ENCODE results near the gene CCS. TPM values are rescaled to one million over a fixed set of nuclear protein-coding genes. Genes with fewer than 3 reads are reported as not detected.

The CCS gene
- total RNA-seq, 1 experiment from 2014 or later: 25.8 TPM

- Mint-ChIP-seq H3K4me1 (ENCODE audit: insufficient read depth, unreplicated experiment) (peaks cover 5% of the 10 kb centered on the region), H3K36me3 (ENCODE audit: insufficient read depth, unreplicated experiment) (peaks cover 10% of the 10 kb centered on the region), H3K9me3 (ENCODE audit: unreplicated experiment) (no peaks in the 10 kb centered on the region), H3K4me3 (ENCODE audit: unreplicated experiment) (no peak overlapping the region), H3K27me3 (ENCODE audit: insufficient read depth, unreplicated experiment) (no peaks in the 10 kb centered on the region), H3K27ac (ENCODE audit: low read depth, unreplicated experiment) (no peak overlapping the region)
- DNase-seq (ENCODE audit: unreplicated experiment): no peak
- intact Hi-C loops (cut with micrococcal nuclease): no loop called here
- CTCF ChIA-PET: interaction anchor here (0.6 to 1.3 kb wide), 2 partner anchors 12 to 17 kb away, joined by 3 read pairs; no protein-coding TSS in a partner anchor
- POLR2A ChIA-PET: interaction anchor here (0.8 to 5.2 kb wide), 4 partner anchors 12 to 49 kb away, joined by 4 to 38 read pairs (median 8); partner anchors contain the start of genes ACTN3, RBM14 and ZDHHC24
- TF ChIP-seq, protein P1, sequence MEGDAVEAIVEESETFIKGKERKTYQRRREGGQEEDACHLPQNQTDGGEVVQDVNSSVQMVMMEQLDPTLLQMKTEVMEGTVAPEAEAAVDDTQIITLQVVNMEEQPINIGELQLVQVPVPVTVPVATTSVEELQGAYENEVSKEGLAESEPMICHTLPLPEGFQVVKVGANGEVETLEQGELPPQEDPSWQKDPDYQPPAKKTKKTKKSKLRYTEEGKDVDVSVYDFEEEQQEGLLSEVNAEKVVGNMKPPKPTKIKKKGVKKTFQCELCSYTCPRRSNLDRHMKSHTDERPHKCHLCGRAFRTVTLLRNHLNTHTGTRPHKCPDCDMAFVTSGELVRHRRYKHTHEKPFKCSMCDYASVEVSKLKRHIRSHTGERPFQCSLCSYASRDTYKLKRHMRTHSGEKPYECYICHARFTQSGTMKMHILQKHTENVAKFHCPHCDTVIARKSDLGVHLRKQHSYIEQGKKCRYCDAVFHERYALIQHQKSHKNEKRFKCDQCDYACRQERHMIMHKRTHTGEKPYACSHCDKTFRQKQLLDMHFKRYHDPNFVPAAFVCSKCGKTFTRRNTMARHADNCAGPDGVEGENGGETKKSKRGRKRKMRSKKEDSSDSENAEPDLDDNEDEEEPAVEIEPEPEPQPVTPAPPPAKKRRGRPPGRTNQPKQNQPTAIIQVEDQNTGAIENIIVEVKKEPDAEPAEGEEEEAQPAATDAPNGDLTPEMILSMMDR (IDR thresholded peaks at IDR 0.05; ENCODE audit: unreplicated experiment): no peak
- no TSS peak for BruUV-seq (replicated peaks)
Measured at GRCh38 chr11:66595245-66595904, 2.4 kb downstream of the CCS start.

- no TSS peak for BruUV-seq (replicated peaks)
- Mint-ChIP-seq H3K4me3 (ENCODE audit: unreplicated experiment) (no peak overlapping the region), H3K27me3 (ENCODE audit: insufficient read depth, unreplicated experiment) (no peaks in the 10 kb centered on the region), H3K9me3 (ENCODE audit: unreplicated experiment) (no peaks in the 10 kb centered on the region), H3K4me1 (ENCODE audit: insufficient read depth, unreplicated experiment) (peaks cover 11% of the 10 kb centered on the region), H3K36me3 (ENCODE audit: insufficient read depth, unreplicated experiment) (peaks cover 10% of the 10 kb centered on the region), H3K27ac (ENCODE audit: low read depth, unreplicated experiment) (no peak overlapping the region)
- intact Hi-C loops (cut with micrococcal nuclease): no loop called here
- CTCF ChIA-PET: interaction anchor here (0.6 kb wide), 1 partner anchor 9 kb away, joined by 3 read pairs; no protein-coding TSS in a partner anchor
- TF ChIP-seq, protein P1 (IDR thresholded peaks at IDR 0.05; ENCODE audit: unreplicated experiment): no peak
- POLR2A ChIA-PET: interaction anchor here (0.5 to 0.8 kb wide), 2 partner anchors 54 to 228 kb away, joined by 3 read pairs; partner anchors contain the start of gene ZDHHC24
- no peak for DNase-seq (ENCODE audit: unreplicated experiment)
Measured at GRCh38 chr11:66598993-66599392, 6.0 kb downstream of the CCS start.

- no TSS peak for BruUV-seq (replicated peaks)
- ChIA-PET CTCF (interaction anchor here (0.6 to 1.4 kb wide), 2 partner anchors 31 to 43 kb away, joined by 3 read pairs; no protein-coding TSS in a partner anchor), POLR2A (interaction anchor here (1.8 kb wide), 1 partner anchor 16 kb away, joined by 6 read pairs; the partner anchor contains the start of gene RBM14)
- H3K9me3 Mint-ChIP-seq (ENCODE audit: unreplicated experiment): no peaks in the 10 kb centered on the region
- TF ChIP-seq, protein P1 (IDR thresholded peaks at IDR 0.05; ENCODE audit: unreplicated experiment): no peak
- no peaks in the 10 kb centered on the region for H3K27me3 Mint-ChIP-seq (ENCODE audit: insufficient read depth, unreplicated experiment)
- no peak overlapping the region for H3K4me3 Mint-ChIP-seq (ENCODE audit: unreplicated experiment)
- H3K4me1 Mint-ChIP-seq (ENCODE audit: insufficient read depth, unreplicated experiment): peaks cover 11% of the 10 kb centered on the region
- H3K27ac Mint-ChIP-seq (ENCODE audit: low read depth, unreplicated experiment): no peak overlapping the region
- peaks cover 22% of the 10 kb centered on the region for H3K36me3 Mint-ChIP-seq (ENCODE audit: insufficient read depth, unreplicated experiment)
- no peak for DNase-seq (ENCODE audit: unreplicated experiment)
- intact Hi-C loops (cut with micrococcal nuclease): no loop called here
Measured at GRCh38 chr11:66600219-66600618, 7.2 kb downstream of the CCS start.

DNA sequence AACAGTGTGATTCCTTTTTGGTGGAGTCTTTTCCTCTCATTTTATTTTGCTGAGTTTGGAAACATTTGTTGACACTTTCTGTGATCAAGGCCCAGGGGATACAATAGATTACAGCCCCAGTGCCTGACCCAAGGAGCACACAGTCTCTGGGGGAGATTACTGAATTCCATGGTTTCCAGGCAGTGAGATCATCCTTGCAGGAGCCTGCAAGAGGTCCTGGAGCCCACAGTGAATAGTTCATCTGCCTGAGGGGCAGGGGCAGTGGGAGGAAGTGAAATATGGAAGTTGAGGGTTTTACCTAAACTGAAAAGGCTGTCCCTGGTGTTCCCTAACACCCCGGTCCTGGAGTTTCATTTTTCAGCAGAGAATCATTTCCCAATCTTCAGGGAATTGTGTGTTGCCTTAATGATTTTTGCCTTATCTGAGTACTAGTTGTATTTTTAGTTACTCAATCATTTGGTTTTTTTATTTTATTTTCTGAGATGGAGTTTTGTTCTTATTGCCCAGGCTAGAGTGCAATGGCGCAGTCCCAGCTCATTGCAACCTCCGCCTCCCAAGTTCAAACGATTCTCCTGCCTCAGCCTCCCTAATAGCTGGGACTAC is 7.7 kb downstream of the CCS start:
- peaks cover 11% of the 10 kb centered on the region for H3K4me1 Mint-ChIP-seq (ENCODE audit: insufficient read depth, unreplicated experiment)
- DNase-seq (ENCODE audit: unreplicated experiment): no peak
- H3K9me3 Mint-ChIP-seq (ENCODE audit: unreplicated experiment): no peaks in the 10 kb centered on the region
- BruUV-seq (replicated peaks): no TSS peak
- H3K27ac Mint-ChIP-seq (ENCODE audit: low read depth, unreplicated experiment): no peak overlapping the region
- TF ChIP-seq, protein P1 (IDR thresholded peaks at IDR 0.05; ENCODE audit: unreplicated experiment): no peak
- intact Hi-C loops (cut with micrococcal nuclease): no loop called here
- CTCF ChIA-PET: interaction anchor here (1.4 kb wide), 1 partner anchor 30 kb away, joined by 3 read pairs; no protein-coding TSS in a partner anchor
- peaks cover 26% of the 10 kb centered on the region for H3K36me3 Mint-ChIP-seq (ENCODE audit: insufficient read depth, unreplicated experiment)
- POLR2A ChIA-PET: interaction anchor here (1.8 kb wide), 1 partner anchor 16 kb away, joined by 6 read pairs; the partner anchor contains the start of gene RBM14
- no peak overlapping the region for H3K4me3 Mint-ChIP-seq (ENCODE audit: unreplicated experiment)
- no peaks in the 10 kb centered on the region for H3K27me3 Mint-ChIP-seq (ENCODE audit: insufficient read depth, unreplicated experiment)

Data from MCF 10A (cell line).